GM12892 (cell line): ENCODE results near the gene APOD.

Source experiments
- POLR2A ChIP-seq: IDR thresholded peaks from 2 replicates; pipeline ENCODE4 v1.6.1; 2011; ENCODE audit warnings: low read depth, low read length, control low read depth
- TAF1 ChIP-seq: IDR thresholded peaks from 2 replicates; pipeline ENCODE4 v1.6.1; 2011; ENCODE audit warnings: low read depth, mild to moderate bottlenecking, control low read depth, low read length, borderline replicate concordance

DNA sequence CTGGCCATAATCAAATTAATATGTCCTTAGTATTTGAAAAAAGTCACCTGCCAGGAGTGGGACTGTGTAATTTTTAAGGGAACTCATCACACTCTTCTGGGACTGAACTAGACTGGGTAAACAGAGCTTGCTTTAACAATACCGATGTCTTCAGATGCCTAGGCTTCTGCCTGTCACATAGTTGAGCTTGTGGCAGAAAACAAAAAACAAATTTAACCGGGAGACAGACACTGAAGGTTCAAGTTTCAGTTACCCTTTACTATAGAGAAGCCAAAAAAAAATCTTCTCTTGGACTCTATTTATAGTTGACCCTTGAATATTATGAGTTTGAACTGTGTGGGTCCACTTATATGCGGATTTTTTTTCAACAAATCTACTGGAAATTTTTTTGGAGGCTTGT is 51.4 kb downstream of the APOD start:
- no peak for TF ChIP-seq POLR2A
- TF ChIP-seq TAF1 = no peak
